WTC11 (cell line): ENCODE data around the gene SLC6A9. TPM values are rescaled to one million over a fixed set of nuclear protein-coding genes. Genes with fewer than 3 reads are reported as not detected.
A peak's percentile ranks its signal among the peaks of the same experiment; 100 is the strongest.

Source experiments
- ATAC-seq: fragments of 200-7000 bp; cut with Tn5 transposase; 2 replicates; pipeline ENCODE4 v1.10.0; 2021; ENCODE audit warnings: mild to moderate bottlenecking, moderate library complexity
- CTCF ChIA-PET: fragments of 300-600 bp; sonication (Branson Sonifier 250); formaldehyde crosslinking; loops from one replicate; lab custom pipeline; 2021; ENCODE audit warnings: antibody characterized with exemption; lab: Charles Lee
- POLR2A ChIA-PET: fragments of 350-600 bp; sonication (Branson Sonifier 250); formaldehyde crosslinking; loops from one replicate; lab custom pipeline; 2021; ENCODE audit warnings: antibody characterized with exemption; lab: Charles Lee
- DNase-seq: peaks from one replicate; pipeline ENCODE4 v3.0.0; 2021; ENCODE audit warnings: low spot score
- H3K27ac Mint-ChIP-seq: 2 replicates; pipeline ENCODE4 v1.8.0; 2021; ENCODE audit warnings: mixed read lengths
- H3K27me3 Mint-ChIP-seq: 2 replicates; pipeline ENCODE4 v1.8.0; 2021; ENCODE audit warnings: low read depth, mild to moderate bottlenecking, moderate library complexity, mixed read lengths
- H3K36me3 Mint-ChIP-seq: 2 replicates; pipeline ENCODE4 v1.8.0; 2021; ENCODE audit warnings: mixed read lengths
- H3K4me1 Mint-ChIP-seq: 2 replicates; pipeline ENCODE4 v1.8.0; 2022; ENCODE audit warnings: mixed read lengths
- H3K4me3 Mint-ChIP-seq: 2 replicates; pipeline ENCODE4 v1.8.0; 2021; ENCODE audit warnings: mild to moderate bottlenecking, moderate library complexity, mixed read lengths
- H3K9me3 Mint-ChIP-seq: 2 replicates; pipeline ENCODE4 v1.8.0; 2021; ENCODE audit warnings: mixed read lengths
- ATF2 ChIP-seq: sonication (generic); formaldehyde crosslinking; IDR thresholded peaks from 2 replicates; pipeline ENCODE4 v1.8.1; 2022; ENCODE audit warnings: low read depth, missing genetic modification reagents, borderline replicate concordance
- ATF6 ChIP-seq: sonication (generic); formaldehyde crosslinking; IDR thresholded peaks from 2 replicates; pipeline ENCODE4 v1.8.1; 2023; ENCODE audit warnings: mild to moderate bottlenecking, missing genetic modification reagents
- CTCF ChIP-seq: fragments of 200-600 bp; IDR thresholded peaks from 2 replicates; pipeline ENCODE4 v1.8.0; 2022; ENCODE audit warnings: antibody characterized with exemption
- E2F1 ChIP-seq: sonication (generic); formaldehyde crosslinking; IDR thresholded peaks from 2 replicates; pipeline ENCODE4 v1.8.0; 2022; ENCODE audit warnings: mild to moderate bottlenecking, missing genetic modification reagents
- E2F5 ChIP-seq: sonication (generic); formaldehyde crosslinking; IDR thresholded peaks from 2 replicates; pipeline ENCODE4 v1.8.1; 2022; ENCODE audit warnings: mild to moderate bottlenecking, moderate library complexity, missing genetic modification reagents
- ELF4 ChIP-seq: sonication (generic); formaldehyde crosslinking; IDR thresholded peaks from 2 replicates; pipeline ENCODE4 v1.8.1; 2022; ENCODE audit warnings: low read depth, mild to moderate bottlenecking, moderate library complexity, missing genetic modification reagents
- FOXK1 ChIP-seq: sonication (generic); formaldehyde crosslinking; IDR thresholded peaks from 2 replicates; pipeline ENCODE4 v1.8.0; 2022; ENCODE audit warnings: mild to moderate bottlenecking, moderate library complexity, missing genetic modification reagents
- IRF1 ChIP-seq: sonication (generic); formaldehyde crosslinking; IDR thresholded peaks from 2 replicates; pipeline ENCODE4 v1.8.0; 2023; ENCODE audit warnings: missing genetic modification reagents
- SP1 ChIP-seq: sonication (generic); formaldehyde crosslinking; conservative IDR thresholded peaks from 2 replicates; pipeline ENCODE4 v1.8.1; 2022; ENCODE audit warnings: missing genetic modification reagents
- TCF7 ChIP-seq: sonication (generic); formaldehyde crosslinking; IDR thresholded peaks from 2 replicates; pipeline ENCODE4 v1.8.0; 2022; ENCODE audit warnings: mild to moderate bottlenecking, low read depth, missing genetic modification reagents, moderate library complexity
- USF2 ChIP-seq: sonication (generic); formaldehyde crosslinking; IDR thresholded peaks from 2 replicates; pipeline ENCODE4 v1.8.1; 2023; ENCODE audit warnings: mild to moderate bottlenecking, missing genetic modification reagents, moderate library complexity
- ZMAT4 ChIP-seq: fragments of 250-450 bp; sonication (Bioruptor Pico); IDR thresholded peaks from 2 replicates; pipeline ENCODE4 v1.9.0; 2021; ENCODE audit warnings: mild to moderate bottlenecking
- ZNF317 ChIP-seq: sonication (generic); formaldehyde crosslinking; IDR thresholded peaks from 2 replicates; pipeline ENCODE4 v1.8.1; 2023; ENCODE audit warnings: low read depth, mild to moderate bottlenecking, moderate library complexity, missing genetic modification reagents, borderline replicate concordance
- ZNF425 ChIP-seq: fragments of 250-450 bp; sonication (Bioruptor Pico); conservative IDR thresholded peaks from 2 replicates; pipeline ENCODE4 v1.9.0; 2021; ENCODE audit warnings: mild to moderate bottlenecking
- total RNA-seq: library from RNA; stranded (reverse); gene quantifications from 3 replicates; pipeline ENCODE4 v1.2.3, GENCODE V29; 2021

SLC6A9 gene
- total RNA-seq, 1 experiment from 2014 or later: 14.4 TPM

GRCh38 chr1:43995984-43996732 is 35.1 kb downstream of the SLC6A9 start:
- DNase-seq (no peak), ATAC-seq (no peak)
- ChIA-PET POLR2A (no interaction called here), CTCF (interaction anchor here (0.7 to 9.8 kb wide), 7 partner anchors 8 to 107 kb away, joined by 3 to 87 read pairs (median 5); partner anchors contain the start of gene ATP6V0B)
- Mint-ChIP-seq H3K27me3 (peaks cover 14% of the 10 kb centered on the region), H3K27ac (no peak overlapping the region), H3K9me3 (no peaks in the 10 kb centered on the region), H3K36me3 (peaks cover 2% of the 10 kb centered on the region), H3K4me3 (no peak overlapping the region), H3K4me1 (peaks cover 22% of the 10 kb centered on the region)
- TF ChIP-seq E2F1 (CRISPR knock-in tag): 0 out of 2 replicates have a peak, but pooled peaks have one; percentile 40
- no peak for TF ChIP-seq USF2 (CRISPR knock-in tag)

DNA sequence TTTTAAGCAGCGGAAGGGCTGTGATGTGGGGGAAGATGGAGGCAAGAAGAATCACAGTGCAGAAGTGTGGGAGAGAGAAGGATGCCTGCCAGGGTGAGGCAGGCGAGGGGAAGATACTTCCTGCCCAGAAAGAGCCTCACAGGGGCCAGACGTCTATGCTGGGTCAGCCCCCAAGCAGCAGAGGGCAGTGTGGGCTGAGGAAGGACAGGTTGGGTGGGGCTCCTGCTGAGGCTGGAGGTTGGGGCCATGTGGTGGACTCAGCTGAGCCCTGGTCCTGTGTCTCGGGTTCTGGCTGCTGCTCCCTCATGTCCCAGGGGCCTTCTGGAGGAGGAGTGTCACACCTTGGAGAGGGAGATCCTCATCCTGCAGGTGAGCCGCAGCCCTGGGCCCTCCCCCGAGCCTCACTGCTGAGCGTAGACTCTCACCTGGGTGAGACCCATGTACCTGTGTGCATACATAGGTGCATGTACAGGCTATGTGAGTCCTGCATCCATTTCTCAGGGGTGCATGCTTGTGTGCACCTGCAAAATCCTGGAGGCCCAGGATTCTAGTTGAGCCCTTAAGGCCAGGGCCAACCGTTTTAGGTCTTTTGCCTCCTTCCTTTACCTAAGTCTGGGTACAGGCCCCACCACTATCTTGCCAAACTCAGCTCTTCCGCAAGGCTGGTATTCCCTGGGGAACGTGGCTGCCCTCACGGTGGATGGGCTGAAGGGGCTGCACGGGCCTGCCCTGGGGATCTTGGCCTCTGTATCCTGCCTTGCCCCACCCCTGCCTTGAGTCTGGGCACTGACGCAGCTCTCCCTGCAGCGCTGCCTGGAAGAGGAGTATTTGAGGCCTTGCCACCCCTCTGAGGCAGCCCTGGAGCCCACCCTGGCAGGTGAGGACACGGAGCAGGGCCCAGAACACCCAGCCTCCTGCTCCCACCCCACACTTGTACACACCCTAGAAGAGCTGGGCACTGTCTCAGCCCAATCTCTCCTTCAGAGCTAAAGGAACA is 36.2 kb downstream of the SLC6A9 start:
- peak; percentile 74 for DNase-seq
- no peaks in the 10 kb centered on the region for H3K9me3 Mint-ChIP-seq
- POLR2A ChIA-PET: interaction anchor here (0.6 to 1.2 kb wide), 2 partner anchors 36 to 41 kb away, joined by 3 to 4 read pairs; partner anchors contain the start of gene SLC6A9
- peaks cover 14% of the 10 kb centered on the region for H3K27me3 Mint-ChIP-seq
- H3K36me3 Mint-ChIP-seq: no peaks in the 10 kb centered on the region
- H3K4me1 Mint-ChIP-seq: peaks cover 25% of the 10 kb centered on the region
- ATAC-seq: peak; percentile 66
- H3K27ac Mint-ChIP-seq: no peak overlapping the region
- CTCF ChIA-PET: interaction anchor here (0.7 to 9.8 kb wide), 13 partner anchors 9 to 229 kb away, joined by 3 to 87 read pairs (median 5); partner anchors contain the start of gene ATP6V0B
- H3K4me3 Mint-ChIP-seq: no peak overlapping the region
- no peak for TF ChIP-seq E2F5 (CRISPR knock-in tag)
- no peak for TF ChIP-seq ATF6 (CRISPR knock-in tag)
- no peak for TF ChIP-seq ELF4
- no peak for TF ChIP-seq FOXK1 (CRISPR knock-in tag)
- TF ChIP-seq ZNF317 (CRISPR knock-in tag): no peak
- TF ChIP-seq SP1 (CRISPR knock-in tag): no peak
- TF ChIP-seq IRF1 (CRISPR knock-in tag): no peak
- no peak for TF ChIP-seq ZMAT4 (CRISPR knock-in tag)
- TF ChIP-seq E2F1 (CRISPR knock-in tag): no peak
- TF ChIP-seq TCF7: no peak
- TF ChIP-seq ATF2 (CRISPR knock-in tag): no peak
- no peak for TF ChIP-seq CTCF
- TF ChIP-seq ZNF425 (CRISPR knock-in tag): no peak
